A549 treated with Hydrocortisone at 1 μM for 4 hours (cell line): ENCODE data around the gene INTS1. TPM values are rescaled to one million over a fixed set of nuclear protein-coding genes. Genes with fewer than 3 reads are reported as not detected.

ENCODE experiments used
- total RNA-seq: library from RNA; stranded (reverse); fragments of 200-300 nt; extraction: Qiagen RNA extraction; gene quantifications from 5 replicates; pipeline ENCODE4 v1.2.3, GENCODE V29; 2022

The INTS1 gene
- 44.6 to 56.8 TPM (median 51.8 TPM) in 5 replicates for total RNA-seq

GRCh38 chr7:1503816-1504775 is at the start of gene INTS1:
Gene INTS1 (minus strand): TSS chr7:1504389. CDS start chr7:1503960, 429 bp downstream.

GRCh38 chr7:1458683-1459511 is 45.3 kb downstream of the INTS1 start, which contains the start of gene MICALL2:
Gene MICALL2 (minus strand): TSS chr7:1459470. CDS start chr7:1459326, 144 bp downstream.

Other genes with a start within 250 kb of the INTS1 start
- gene MICALL2, start 44.9 kb downstream of the INTS1 start, total RNA-seq = 14.8 to 23.6 TPM (median 22.5 TPM) in 5 replicates
- 38.9 to 59.0 TPM (median 47.1 TPM) in 5 replicates for gene MAFK, start 26.3 kb upstream of the INTS1 start, total RNA-seq
- 7.0 to 9.9 TPM (median 9.0 TPM) in 5 replicates for gene TMEM184A, start 51.8 kb upstream of the INTS1 start, total RNA-seq
- gene PSMG3, start 65.6 kb upstream of the INTS1 start, total RNA-seq = 70.7 to 96.5 TPM (median 91.8 TPM) in 5 replicates
- 0.28 to 0.43 TPM (median 0.37 TPM) in 5 replicates for gene ELFN1, start 165.9 kb upstream of the INTS1 start, total RNA-seq